Right ventricle myocardium inferior (tissue), 1 donor: ENCODE results near the gene MLLT10. TPM values are rescaled to one million over a fixed set of nuclear protein-coding genes. Genes with fewer than 3 reads are reported as not detected.
"Not testable (repeated sequence)": the region's sequence is repeated elsewhere in the genome, so short reads cannot be mapped to it uniquely, and the experiment has no call there.

Source experiments
- ATAC-seq: fragments of 200-7000 bp; cut with Tn5 transposase; one replicate; pipeline ENCODE4 v1.9.1; 2020; ENCODE audit warnings: mild to moderate bottlenecking, moderate library complexity
- DNase-seq: peaks from one replicate; pipeline ENCODE4 v3.0.0; 2021; ENCODE audit errors: missing footprints
- intact Hi-C: fragments of 100-400 bp; cut with DNase I; formaldehyde crosslinking; loops from one replicate; pipeline ENCODE4 v1.11.0; 2022
- total RNA-seq: library from RNA; stranded (reverse); fragmentation: NEBNext Ultra II Directional; extraction: Animal tissue kit (Norgen Biotek cat#: 25700); gene quantifications from one replicate; pipeline ENCODE4 v1.2.1, GENCODE V29; 2021
- donor health status: DM: no; HTN: yes; CAD: no; lungs with severe emphysema.

The MLLT10 gene
- total RNA-seq, 1 donor from 2014 or later, result 18.3 TPM

GRCh38 chr10:21600804-21601433, 66.9 kb downstream of the MLLT10 start:
- ATAC-seq (no peak), DNase-seq (no peak)
- intact Hi-C loops, result no loop called here

GRCh38 chr10:21602313-21602712, 68.3 kb downstream of the MLLT10 start:
- intact Hi-C loops, result no loop called here
- ATAC-seq, result no peak
- no peak for DNase-seq

GRCh38 chr10:21603721-21604120, 69.7 kb downstream of the MLLT10 start:
- DNase-seq (no peak), ATAC-seq (no peak)
- intact Hi-C loops, result no loop called here

GRCh38 chr10:21604651-21605050, 70.6 kb downstream of the MLLT10 start:
- ATAC-seq, result no peak

GRCh38 chr10:21607907-21608306, 73.9 kb downstream of the MLLT10 start:
- intact Hi-C loops, result no loop called here
- DNase-seq (no peak), ATAC-seq (no peak)

More at GRCh38 chr10:21604651-21605050, 70.6 kb downstream of the MLLT10 start:
- intact Hi-C loops, result no loop called here
- no peak for DNase-seq

GRCh38 chr10:21614000-21614399, 80.0 kb downstream of the MLLT10 start:
- DNase-seq, result no peak
- ATAC-seq, result no peak
- intact Hi-C loops, result no loop called here

- intact Hi-C loops, result no loop called here
- ATAC-seq (no peak), DNase-seq (no peak)
These were observed 83.2 kb downstream of the MLLT10 start for GRCh38 chr10:21617267-21617666.

- intact Hi-C loops, result no loop called here
- ATAC-seq, result no peak
- DNase-seq, result no peak
These were observed 89.3 kb downstream of the MLLT10 start for GRCh38 chr10:21623291-21623690.

GRCh38 chr10:21624421-21624820, 90.4 kb downstream of the MLLT10 start:
- intact Hi-C loops, DNase-seq, ATAC-seq: not testable (repeated sequence)

- intact Hi-C loops, result no loop called here
- DNase-seq, result no peak
- ATAC-seq, result no peak
These were observed 90.9 kb downstream of the MLLT10 start for GRCh38 chr10:21624951-21625350.

- DNase-seq (no peak), ATAC-seq (no peak)
- intact Hi-C loops, result no loop called here
These were observed 91.7 kb downstream of the MLLT10 start for GRCh38 chr10:21625623-21626229.

- DNase-seq (no peak), ATAC-seq (no peak)
- intact Hi-C loops, result no loop called here
These were observed 92.6 kb downstream of the MLLT10 start for GRCh38 chr10:21626457-21627161.

GRCh38 chr10:21627331-21627730, 93.3 kb downstream of the MLLT10 start:
- DNase-seq (no peak), ATAC-seq (no peak)
- intact Hi-C loops, result no loop called here

GRCh38 chr10:21628023-21628422, 94.0 kb downstream of the MLLT10 start:
- DNase-seq, result no peak
- intact Hi-C loops, result no loop called here
- ATAC-seq, result no peak

GRCh38 chr10:21628645-21629044, 94.6 kb downstream of the MLLT10 start:
- intact Hi-C loops, ATAC-seq, DNase-seq: not testable (repeated sequence)

GRCh38 chr10:21634599-21635365, 100.8 kb downstream of the MLLT10 start:
- ATAC-seq, result no peak
- no peak for DNase-seq
- intact Hi-C loops, result no loop called here

- DNase-seq, result no peak
- intact Hi-C loops, result no loop called here
- no peak for ATAC-seq
These were observed 103.8 kb downstream of the MLLT10 start for GRCh38 chr10:21637795-21638194.

- intact Hi-C loops, result no loop called here
- no peak for DNase-seq
- no peak for ATAC-seq
These were observed 104.6 kb downstream of the MLLT10 start for GRCh38 chr10:21638681-21639080.

- DNase-seq, result no peak
- ATAC-seq, result no peak
- intact Hi-C loops, result no loop called here
These were observed 114.0 kb downstream of the MLLT10 start for GRCh38 chr10:21648040-21648439.
